HG03442 (cell line): ENCODE measurements around the gene CHRM5.

Experiments
- ATAC-seq: cut with Tn5 transposase; IDR thresholded peaks from one replicate; pipeline ENCODE4 v1.9.1; 2021; ENCODE audit warnings: mild to moderate bottlenecking, moderate library complexity; ENCODE audit not compliant: unreplicated experiment

The CHRM5 gene

GRCh38 chr15:34084086-34084485 is 115.8 kb downstream of the CHRM5 start:
- ATAC-seq = no peak

DNA sequence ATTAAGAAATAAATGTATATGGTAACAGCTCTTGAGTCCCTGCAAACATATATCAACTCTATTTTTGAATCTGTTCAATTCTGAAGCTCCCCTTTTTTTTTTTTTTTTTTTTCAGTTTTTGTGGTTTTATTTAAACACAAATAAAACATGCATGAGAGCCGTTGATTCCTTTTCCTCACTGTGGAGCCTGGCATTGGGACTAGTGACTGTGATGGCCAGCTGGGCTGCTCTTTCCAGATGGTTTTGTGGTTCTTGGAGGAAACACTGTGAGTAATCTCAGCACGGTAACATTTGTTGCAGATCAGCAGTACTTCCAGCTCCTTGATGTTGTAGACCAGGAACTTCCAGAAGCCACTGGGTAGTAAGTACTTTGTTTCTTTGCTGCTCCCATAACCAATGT is 117.4 kb downstream of the CHRM5 start:
- ATAC-seq = no peak

DNA sequence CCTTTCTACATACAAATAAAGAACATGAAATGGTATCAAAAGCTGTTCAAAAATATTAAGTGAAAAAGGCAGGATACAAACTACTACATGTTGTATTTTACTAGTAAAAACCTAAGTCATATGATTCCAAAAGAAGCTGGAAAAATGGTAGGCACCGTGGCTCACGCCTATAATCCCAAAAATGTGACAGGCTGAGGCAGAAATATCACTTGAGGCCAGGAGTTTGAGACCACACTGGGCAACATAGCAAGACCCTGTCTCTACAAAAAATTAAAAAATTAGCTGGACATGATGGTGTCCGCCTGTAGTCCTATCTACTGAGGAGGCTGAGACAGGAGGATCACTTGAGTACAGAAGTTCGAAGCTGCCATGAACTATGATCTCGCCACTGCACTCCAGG is 131.6 kb downstream of the CHRM5 start:
- ATAC-seq = no peak

GRCh38 chr15:34101366-34102174 is 133.3 kb downstream of the CHRM5 start, which contains the start of the genes EMC7 and PGBD4:
Gene EMC7, minus strand, starts transcription at chr15:34101862. Its CDS starts 23 bp downstream, at chr15:34101839.
Gene PGBD4, plus strand, starts transcription at chr15:34102083. Its CDS starts 449 bp downstream, at chr15:34102532.
- peak; percentile 98 for ATAC-seq

GRCh38 chr15:34102175-34102925 is 134.1 kb downstream of the CHRM5 start:
- no peak for ATAC-seq

- no peak for ATAC-seq
Measured at GRCh38 chr15:34106423-34106822, 138.1 kb downstream of the CHRM5 start.

DNA sequence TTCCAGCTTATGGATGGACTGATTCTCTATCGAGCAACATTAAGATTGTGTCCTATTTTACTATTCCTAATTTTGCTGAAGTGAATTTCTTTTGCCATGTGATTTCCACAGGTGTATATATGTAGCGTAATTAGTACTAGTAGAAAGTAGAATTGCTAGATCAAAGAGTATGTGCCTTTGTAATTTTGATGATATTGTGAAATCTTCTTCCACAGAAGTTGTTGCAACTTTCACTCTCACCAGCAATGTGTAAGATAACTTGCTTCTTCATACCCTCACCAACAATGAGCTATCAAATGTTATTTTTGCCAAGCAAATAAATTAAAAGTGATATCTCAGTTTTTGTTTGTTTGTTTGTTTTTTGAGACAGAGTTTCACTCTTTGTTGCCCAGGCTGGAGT is 139.0 kb downstream of the CHRM5 start:
- ATAC-seq = no peak

DNA sequence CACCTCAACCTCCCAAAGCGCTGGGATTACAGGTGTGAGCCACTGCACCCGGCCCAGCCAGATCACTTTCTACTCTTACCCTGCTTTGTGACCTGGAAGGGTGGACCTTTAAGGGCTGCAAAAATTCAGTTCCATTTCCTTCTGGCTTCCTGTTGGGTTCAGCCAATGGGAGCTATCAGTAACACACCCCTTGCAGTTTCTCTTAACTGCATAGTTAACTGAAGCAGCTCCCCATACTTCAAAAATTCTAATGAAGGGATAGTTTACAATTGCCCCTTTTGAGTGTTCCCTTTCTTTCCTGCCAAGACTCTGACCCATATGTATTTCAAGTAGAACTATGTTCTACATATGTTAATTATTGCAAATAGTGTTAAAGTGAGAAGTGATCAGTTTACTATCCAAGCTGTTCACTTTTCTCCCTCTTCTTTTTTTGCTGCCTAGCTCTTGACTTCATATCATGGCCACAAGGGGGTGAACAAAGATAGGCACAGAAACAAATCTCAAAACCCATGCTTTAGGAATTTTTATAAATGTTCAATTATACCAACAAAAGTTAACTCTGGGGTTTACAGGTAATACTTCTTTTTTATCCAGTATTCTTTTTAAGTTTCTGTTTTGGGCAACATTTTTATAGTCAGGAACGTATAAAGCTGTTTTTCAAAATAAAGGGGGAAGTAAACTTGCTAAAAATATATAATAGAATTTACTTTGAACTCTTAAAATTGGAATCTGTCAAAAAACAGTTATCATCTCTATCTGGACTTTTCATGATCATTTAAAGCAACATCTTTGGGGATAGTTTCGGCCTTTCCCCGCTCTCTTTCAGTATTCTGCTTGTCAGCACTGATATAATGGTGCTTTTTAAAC is 141.7 kb downstream of the CHRM5 start:
- ATAC-seq = no peak

GRCh38 chr15:34111488-34111887 is 143.2 kb downstream of the CHRM5 start:
- ATAC-seq = no peak

DNA sequence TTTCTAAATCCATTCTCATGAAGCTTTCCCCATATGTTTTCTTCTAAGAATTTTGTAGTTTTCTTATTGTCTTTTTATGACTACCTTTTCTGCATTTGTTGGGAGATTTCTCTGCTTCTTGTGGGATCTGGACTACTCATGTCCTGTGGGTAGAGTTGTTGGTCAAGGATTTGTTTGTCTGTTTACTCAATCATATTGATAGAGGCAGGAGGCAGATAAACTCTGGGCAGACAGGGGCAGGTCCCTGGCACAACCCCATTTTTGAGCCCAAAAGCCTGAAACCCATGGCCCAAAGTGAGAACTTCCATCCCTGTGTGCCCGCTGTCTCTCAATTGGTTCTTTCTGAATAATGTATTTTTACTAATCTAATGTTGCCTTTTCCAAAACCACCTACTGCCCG is 145.9 kb downstream of the CHRM5 start:
- no peak for ATAC-seq

GRCh38 chr15:34114739-34115138 is 146.4 kb downstream of the CHRM5 start:
- ATAC-seq = no peak

- no peak for ATAC-seq
Measured at GRCh38 chr15:34116620-34117019, 148.3 kb downstream of the CHRM5 start.
